ENCODE measurements around the gene MAPK1IP1L. TPM values are rescaled to one million over a fixed set of nuclear protein-coding genes. Genes with fewer than 3 reads are reported as not detected.
A peak's percentile ranks its signal among the peaks of the same experiment; 100 is the strongest.

The MAPK1IP1L gene
- total and polyA plus RNA-seq, 2 of the 4 experiments (the other 2 are of a cell fraction) = 44.8 to 168 TPM

DNA sequence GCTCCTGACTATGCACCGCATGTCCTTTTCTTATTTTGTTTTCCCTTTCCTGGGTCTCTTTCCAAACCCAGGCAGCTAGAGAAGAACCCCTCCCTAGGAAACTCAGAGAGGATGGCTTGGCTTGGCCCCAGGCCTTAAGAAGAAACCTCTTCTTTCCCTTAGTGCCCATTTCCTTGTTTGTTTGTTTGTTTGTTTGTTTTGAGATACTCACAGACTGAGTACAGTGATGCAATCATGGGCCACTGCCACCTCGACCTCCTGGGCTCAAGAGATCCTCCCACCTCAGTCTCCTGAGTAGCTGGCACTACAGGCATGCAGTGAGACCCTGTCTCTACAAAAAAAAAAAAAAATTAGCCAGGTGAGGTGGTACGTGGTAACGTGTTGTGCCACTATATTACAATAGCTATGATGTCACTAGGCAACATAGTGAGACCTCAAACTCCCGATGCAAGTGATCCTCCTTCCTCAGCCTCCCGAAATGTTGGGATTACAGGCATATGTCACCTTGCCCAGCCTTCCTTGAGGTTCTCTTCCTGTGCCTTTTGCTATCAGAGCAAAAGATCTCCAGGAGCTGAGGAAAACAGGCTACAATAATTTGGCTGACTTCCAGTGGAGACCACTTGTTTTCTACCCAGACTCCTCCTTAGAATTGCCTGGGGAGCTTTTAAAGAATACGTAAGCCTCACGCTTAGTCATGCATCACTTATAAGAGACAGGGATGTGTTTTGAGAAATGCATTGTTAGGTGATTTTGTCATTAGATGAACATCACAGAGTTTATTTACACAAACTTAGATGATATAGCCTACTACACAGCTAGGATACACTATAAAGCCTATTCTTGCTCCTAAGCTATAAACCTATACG lies 43.1 kb downstream of the MAPK1IP1L start:
- Histone ChIP-seq H2BK15ac (ENCODE audit: low read depth, low read length) (peak overlapping the region; percentile 82; the same call in 1 of the 3 replicates), H3K4ac (ENCODE audit: low read depth, low read length) (peak overlapping the region; percentile 79), H2BK120ac (ENCODE audit: low read depth, low read length) (peak overlapping the region; percentile 82), H4K5ac (ENCODE audit: low read depth, low read length) (peak overlapping the region; percentile 78), H3K79me1 (ENCODE audit: low read depth in 1 of 2, low read length in 2 of 2) (0 out of 4 replicates have a peak, but pooled peaks cover 0 to 4% of the 10 kb centered on the region in 2 experiments), H3K27me3 (ENCODE audit: control insufficient read depth, insufficient read depth, low read length) (no peaks in the 10 kb centered on the region), H2AK5ac (ENCODE audit: low read depth, low read length) (peak overlapping the region; percentile 68), H3K9ac (ENCODE audit: low read depth, low read length) (no peak overlapping the region), H3K36me3 (ENCODE audit: control insufficient read depth, insufficient read depth, low read length) (no peaks in the 10 kb centered on the region), H2BK5ac (ENCODE audit: low read depth, low read length, poor library complexity, severe bottlenecking) (peak overlapping the region; percentile 68), H3K4me1 (ENCODE audit: control insufficient read depth, insufficient read depth, low read length) (peaks cover 3% of the 10 kb centered on the region; the same call in 1 of the 2 replicates), H3K18ac (ENCODE audit: low read depth, low read length) (peak overlapping the region; percentile 81; the same call in 1 of the 2 replicates), H3K56ac (ENCODE audit: extremely low read depth, insufficient read depth, low read length) (no peak overlapping the region), H2AK9ac (replicated peaks; ENCODE audit: low read depth, low read length, poor library complexity) (peak overlapping the region; percentile 5), H2BK20ac (ENCODE audit: low read depth, low read length) (peak overlapping the region; percentile 60), H4K20me1 (ENCODE audit: insufficient read depth, low read length) (no peaks in the 10 kb centered on the region), H4K8ac (ENCODE audit: low read depth in 2 of 2, low read length in 2 of 2) (peak overlapping the region; percentile 4 to 68; a peak in 2 of 4 replicates), H3K9me3 (ENCODE audit: control insufficient read depth, insufficient read depth, low read length) (no peaks in the 10 kb centered on the region), H3K27ac (ENCODE audit: insufficient read depth, low read length) (no peak overlapping the region), H3K9me1 (ENCODE audit: insufficient read depth, low read length) (peaks cover 4% of the 10 kb centered on the region), H3K23ac (ENCODE audit: low read depth, low read length) (peak overlapping the region; percentile 70), H3K4me3 (ENCODE audit: insufficient read depth, low read depth, low read length) (no peak overlapping the region), H3K14ac (replicated peaks; ENCODE audit: low read depth, low read length) (peak overlapping the region; percentile 70; the same call in 1 of the 2 replicates), H3K4me2 (ENCODE audit: low read depth, low read length) (peak overlapping the region; percentile 17; the same call in 1 of the 2 replicates), H4K91ac (ENCODE audit: insufficient read depth, low read depth, low read length) (no peak overlapping the region), H2AFZ (replicated peaks; ENCODE audit: low read length, poor library complexity) (peak overlapping the region; percentile 4)
- ChIA-PET POLR2A (ENCODE audit: unreplicated experiment) (interaction anchor here (0.5 kb wide), 1 partner anchor 67 kb away, joined by 13 read pairs; no protein-coding TSS in a partner anchor), CTCF (interaction anchor here (1.6 to 1.9 kb wide), 2 partner anchors 8 to 10 kb away, joined by 3 to 9 read pairs; no protein-coding TSS in a partner anchor)
- 79% methylated on average over 2 of the region's 9 CpGs; no CpG with 5 or more reads in 1 of the 2 experiments for WGBS, 2 experiments (ENCODE audit: extremely low coverage in 2 of 2, insufficient read length in 1 of 2)
- ATAC-seq (ENCODE audit: low read depth) (peak; percentile 79), DNase-seq (peak; percentile 85)
- dilution Hi-C loops (cut with HindIII; ENCODE audit: low sequenced_read_pairs, unreplicated experiment) (no loop called here), in situ Hi-C loops (cut with MboI; ENCODE audit: low sequenced_read_pairs) (loop anchor here (5.0 kb wide), 1 partner anchor 38 kb away; no protein-coding TSS in a partner anchor), intact Hi-C loops (cut with micrococcal nuclease) (loop anchor here (5.0 kb wide), 2 partner anchors 33 to 338 kb away; partner anchors contain the start of gene LGALS3)
- no TSS peak for BruUV-seq (replicated peaks)
- 0 out of 2 replicates have a peak, but pooled peaks have one; percentile 1 for TF ChIP-seq CEBPB (IDR thresholded peaks at IDR 0.05; ENCODE audit: low read depth, low read length)
- TF ChIP-seq MAFK (IDR thresholded peaks at IDR 0.05; ENCODE audit: low read depth, low read length) = peak; percentile 21; the same call in 1 of the 2 replicates
- TF ChIP-seq FOS (IDR thresholded peaks at IDR 0.05; ENCODE audit: low read depth, low read length) = peak; percentile 45; the same call in 1 of the 2 replicates
- no peak for TF ChIP-seq BHLHE40 (IDR thresholded peaks at IDR 0.05; ENCODE audit: low read depth, low read length)
- no peak for TF ChIP-seq MXI1 (IDR thresholded peaks at IDR 0.05; ENCODE audit: borderline replicate concordance, low read depth, low read length)

All from IMR-90 (cell line).